ENCODE results near the gene PTCH2.
"Not testable (repeated sequence)": the region's sequence is repeated elsewhere in the genome, so short reads cannot be mapped to it uniquely, and the experiment has no call there.

PTCH2 gene

DNA sequence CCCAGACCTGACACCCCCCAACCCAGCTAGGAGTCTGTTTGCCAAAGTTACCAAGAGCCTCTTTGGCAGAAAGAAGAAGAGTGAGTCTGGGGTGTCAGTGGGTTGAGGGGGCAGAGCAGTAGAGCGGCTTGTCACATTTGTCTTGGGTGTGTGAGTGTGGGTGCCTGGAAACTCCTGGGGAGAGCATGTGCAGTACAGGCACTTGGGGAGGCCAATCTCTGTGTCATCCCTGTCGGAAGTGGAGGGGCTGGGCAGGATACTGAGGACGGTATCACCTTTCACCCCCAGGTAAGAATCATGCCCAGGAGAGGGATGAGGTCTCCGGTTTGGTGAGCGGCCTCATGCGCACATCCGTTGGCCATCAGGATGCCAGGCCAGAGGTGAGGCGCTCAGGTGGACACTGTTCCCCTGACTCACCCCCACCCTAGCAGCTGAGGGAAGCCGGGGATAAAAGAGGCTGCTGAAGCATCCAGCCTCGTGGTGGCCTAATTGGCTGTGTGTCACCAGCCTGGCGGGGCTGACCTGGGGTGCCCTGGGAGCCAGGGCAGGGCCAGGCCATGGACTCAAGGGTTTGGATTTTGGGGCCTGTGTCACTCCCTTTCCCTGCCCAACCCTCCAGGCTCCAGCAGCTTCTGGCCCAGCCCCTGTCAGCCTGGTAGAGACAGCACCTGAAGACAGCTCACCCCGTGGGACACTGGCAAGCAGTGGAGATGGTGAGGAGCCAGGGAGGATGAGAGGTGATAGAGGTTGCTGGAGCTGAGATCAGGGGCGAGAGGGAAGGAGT is 39.5 kb downstream of the PTCH2 start:
- H3K27me3 Mint-ChIP-seq = no peaks in the 10 kb centered on the region
- peak overlapping the region; percentile 97 for H3K4me3 Mint-ChIP-seq
- H3K9me3 Mint-ChIP-seq (ENCODE audit: low read depth) = no peaks in the 10 kb centered on the region

DNA sequence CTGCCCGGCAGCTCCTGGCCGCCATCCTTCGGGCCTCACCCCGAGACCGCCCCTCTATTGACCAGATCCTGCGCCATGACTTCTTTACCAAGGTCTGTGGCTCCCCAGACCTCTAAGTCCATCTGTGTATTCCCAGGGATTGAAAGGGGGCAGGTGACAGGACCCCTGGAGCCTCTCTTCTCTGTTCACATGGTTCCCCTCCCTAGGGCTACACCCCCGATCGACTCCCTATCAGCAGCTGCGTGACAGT is 40.1 kb downstream of the PTCH2 start:
- Mint-ChIP-seq H3K36me3 (peaks cover 14% of the 10 kb centered on the region), H3K4me3 (peak overlapping the region; percentile 97)

More for the DNA sequence above, 39.5 kb downstream of the PTCH2 start:
- Mint-ChIP-seq H3K27ac (peak overlapping the region; percentile 90), H3K4me1 (ENCODE audit: low read depth) (peaks cover 58% of the 10 kb centered on the region), H3K36me3 (peaks cover 14% of the 10 kb centered on the region)

DNA sequence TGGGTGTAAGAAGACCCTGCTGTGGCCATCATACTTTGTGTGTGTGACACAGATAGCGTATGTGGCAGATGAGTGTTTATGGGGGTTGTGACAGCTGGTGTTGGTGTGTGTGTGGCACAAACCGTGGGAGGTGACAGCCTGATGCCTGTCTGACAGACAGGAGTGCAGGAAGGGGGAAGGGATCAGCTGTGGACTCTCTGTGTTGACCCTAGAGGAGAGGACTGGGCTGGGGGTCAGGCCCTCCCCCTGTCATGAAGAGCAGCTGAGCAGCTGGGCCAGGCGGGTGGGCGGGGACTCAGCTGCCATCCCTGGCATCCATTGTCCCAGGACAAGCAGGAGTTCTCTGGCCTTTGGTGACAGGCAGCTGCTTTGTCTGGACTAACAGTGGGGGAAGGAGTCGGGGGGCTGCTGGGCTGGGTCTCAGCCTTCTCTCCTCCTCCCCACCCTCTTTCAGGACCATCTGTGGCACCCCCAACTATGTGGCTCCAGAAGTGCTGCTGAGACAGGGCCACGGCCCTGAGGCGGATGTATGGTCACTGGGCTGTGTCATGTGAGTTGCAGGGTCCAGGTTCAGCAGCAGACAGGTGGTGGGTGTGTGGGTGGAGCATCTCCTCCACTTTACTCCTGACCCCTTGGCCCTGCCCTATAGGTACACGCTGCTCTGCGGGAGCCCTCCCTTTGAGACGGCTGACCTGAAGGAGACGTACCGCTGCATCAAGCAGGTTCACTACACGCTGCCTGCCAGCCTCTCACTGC is 40.6 kb downstream of the PTCH2 start:
- no peaks in the 10 kb centered on the region for H3K27me3 Mint-ChIP-seq
- H3K9me3 Mint-ChIP-seq (ENCODE audit: low read depth) = no peaks in the 10 kb centered on the region
- peaks cover 14% of the 10 kb centered on the region for H3K36me3 Mint-ChIP-seq
- H3K27ac Mint-ChIP-seq = peak overlapping the region; percentile 88
- H3K4me3 Mint-ChIP-seq = peak overlapping the region; percentile 97
- H3K4me1 Mint-ChIP-seq (ENCODE audit: low read depth) = peaks cover 49% of the 10 kb centered on the region

More for the DNA sequence above, 40.1 kb downstream of the PTCH2 start:
- Mint-ChIP-seq H3K27me3 (no peaks in the 10 kb centered on the region), H3K9me3 (ENCODE audit: low read depth) (no peaks in the 10 kb centered on the region), H3K4me1 (ENCODE audit: low read depth) (peaks cover 54% of the 10 kb centered on the region), H3K27ac (peak overlapping the region; percentile 81)

DNA sequence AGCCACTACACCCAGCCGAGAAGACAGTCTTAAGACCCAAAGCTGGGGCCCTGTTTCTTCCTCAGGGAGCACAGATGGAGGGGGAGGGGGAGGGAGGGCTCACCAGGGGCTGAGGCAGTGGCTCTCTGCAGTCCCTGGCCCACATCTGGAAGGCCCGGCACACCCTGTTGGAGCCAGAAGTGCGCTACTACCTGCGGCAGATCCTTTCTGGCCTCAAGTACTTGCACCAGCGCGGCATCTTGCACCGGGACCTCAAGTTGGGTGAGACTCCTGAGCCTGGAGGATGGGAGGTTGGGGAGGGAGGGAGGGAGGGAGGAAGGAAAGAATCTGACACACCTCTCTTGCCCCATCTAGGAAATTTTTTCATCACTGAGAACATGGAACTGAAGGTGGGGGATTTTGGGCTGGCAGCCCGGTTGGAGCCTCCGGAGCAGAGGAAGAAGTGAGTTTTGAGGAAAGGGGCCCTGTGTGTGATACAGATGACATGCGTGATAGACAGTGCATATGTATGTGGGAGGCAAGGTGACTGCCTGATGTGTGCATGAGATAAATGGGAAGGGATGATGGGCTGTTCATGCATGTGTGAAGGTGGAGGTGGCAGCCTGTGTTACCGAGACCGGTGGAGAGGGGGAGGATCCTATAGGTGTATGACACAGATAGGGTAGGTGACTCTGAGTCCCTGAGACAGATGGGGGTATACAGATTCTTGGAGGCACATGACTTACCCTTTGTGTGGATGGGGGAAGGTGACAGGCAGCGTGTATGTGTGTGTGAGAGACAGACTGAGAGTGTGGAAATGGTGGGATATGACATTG is 41.4 kb downstream of the PTCH2 start:
- peaks cover 14% of the 10 kb centered on the region for H3K36me3 Mint-ChIP-seq
- no peaks in the 10 kb centered on the region for H3K9me3 Mint-ChIP-seq (ENCODE audit: low read depth)
- H3K4me3 Mint-ChIP-seq = peak overlapping the region; percentile 97
- H3K27ac Mint-ChIP-seq = peak overlapping the region; percentile 88
- peaks cover 41% of the 10 kb centered on the region for H3K4me1 Mint-ChIP-seq (ENCODE audit: low read depth)
- H3K27me3 Mint-ChIP-seq = no peaks in the 10 kb centered on the region

DNA sequence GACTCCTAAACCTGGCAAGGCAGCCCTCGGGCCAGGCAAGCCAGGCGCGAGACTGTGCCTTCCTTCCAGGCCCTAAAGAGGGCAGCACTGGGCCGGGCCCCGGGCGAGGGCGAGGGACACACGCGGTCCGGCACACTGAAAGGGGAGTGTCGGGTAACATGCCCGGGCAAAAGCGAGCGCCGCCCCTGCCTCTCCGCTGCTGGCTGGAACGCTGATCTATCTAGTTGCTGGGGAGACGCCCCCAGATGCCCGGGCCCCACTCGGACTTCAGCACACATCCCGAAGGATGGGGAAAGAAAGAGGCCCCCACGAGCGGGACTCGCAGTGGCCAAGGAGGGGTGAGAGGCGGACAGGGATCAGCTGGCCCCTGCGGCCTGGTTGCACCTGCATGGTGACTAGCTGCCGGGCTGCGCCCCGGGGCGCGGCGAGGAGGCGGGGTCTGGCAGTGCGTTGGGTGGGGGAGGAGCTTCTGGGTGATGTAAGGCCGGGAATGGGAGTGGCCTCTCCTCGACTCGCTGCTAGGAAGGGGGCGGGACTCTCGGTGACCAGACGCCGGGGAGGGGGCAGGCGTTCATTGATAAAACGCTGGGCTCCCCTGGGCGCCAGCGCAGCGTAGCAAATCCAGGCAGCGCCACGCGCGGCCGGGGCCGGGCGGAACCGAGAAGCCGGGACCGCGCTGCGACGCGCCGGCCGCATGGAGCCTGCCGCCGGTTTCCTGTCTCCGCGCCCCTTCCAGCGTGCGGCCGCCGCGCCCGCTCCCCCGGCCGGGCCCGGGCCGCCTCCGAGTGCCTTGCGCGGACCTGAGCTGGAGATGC is 43.1 kb downstream of the PTCH2 start, which contains the start of gene PLK3:
Gene PLK3 (plus strand): TSS at position 608 of the 815 bp plus-strand sequence. CDS start 87 bp downstream, at position 695.
- Mint-ChIP-seq H3K27ac (peak within 1 kb of the TSS; percentile 99), H3K4me3 (peak within 1 kb of the TSS; percentile 97), H3K4me1 (ENCODE audit: low read depth) (peaks cover 29% of the 10 kb centered on the region), H3K27me3 (no peaks in the 10 kb centered on the region), H3K9me3 (ENCODE audit: low read depth) (no peaks in the 10 kb centered on the region), H3K36me3 (peaks cover 12% of the 10 kb centered on the region)

DNA sequence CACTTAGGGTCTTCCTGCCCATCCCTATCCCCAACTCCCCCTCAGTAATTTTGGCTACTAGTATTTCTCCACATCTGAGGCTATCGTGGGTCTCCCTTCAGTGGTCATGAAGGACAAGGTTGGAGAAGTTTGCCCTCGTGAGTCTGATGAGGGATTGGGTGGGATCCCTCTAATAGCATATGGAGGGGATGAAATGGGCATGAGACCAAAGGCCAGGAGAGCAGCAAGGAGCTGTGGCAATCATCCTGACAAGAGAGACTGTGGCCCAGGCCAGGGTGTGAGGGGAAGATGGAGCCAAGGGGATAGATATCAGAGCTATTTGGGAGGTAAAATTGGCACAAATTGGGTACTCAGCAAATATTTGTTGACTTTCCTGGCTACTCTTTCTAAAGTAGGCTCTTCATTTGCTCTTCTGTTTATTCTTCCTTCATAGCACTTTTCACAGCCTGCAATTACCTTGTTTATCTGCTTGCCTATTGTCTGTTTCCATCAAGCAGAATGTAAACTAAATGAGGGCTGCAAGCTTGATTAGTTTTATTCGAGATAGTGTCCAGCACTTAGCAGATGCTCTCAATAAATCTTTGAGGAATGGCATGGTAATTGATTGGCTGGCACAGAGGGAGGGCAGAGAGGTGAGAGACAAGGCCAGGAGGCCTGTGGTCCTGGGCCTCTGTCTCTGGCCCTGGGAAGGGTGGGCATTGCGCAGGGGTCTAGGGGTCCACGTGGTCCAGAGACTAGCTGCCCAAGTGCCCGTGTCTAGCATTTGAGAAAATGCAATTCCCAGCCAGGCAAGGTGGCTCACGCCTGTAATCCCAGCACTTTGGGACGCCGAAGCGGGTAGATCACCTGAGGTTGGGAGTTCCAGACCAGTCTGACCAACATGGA is 44.3 kb downstream of the PTCH2 start:
- H3K36me3 Mint-ChIP-seq = peaks cover 12% of the 10 kb centered on the region
- H3K4me1 Mint-ChIP-seq (ENCODE audit: low read depth) = peaks cover 23% of the 10 kb centered on the region
- peak overlapping the region; percentile 94 for H3K4me3 Mint-ChIP-seq
- peak overlapping the region; percentile 99 for H3K27ac Mint-ChIP-seq
- no peaks in the 10 kb centered on the region for H3K27me3 Mint-ChIP-seq
- H3K9me3 Mint-ChIP-seq (ENCODE audit: low read depth) = no peaks in the 10 kb centered on the region

DNA sequence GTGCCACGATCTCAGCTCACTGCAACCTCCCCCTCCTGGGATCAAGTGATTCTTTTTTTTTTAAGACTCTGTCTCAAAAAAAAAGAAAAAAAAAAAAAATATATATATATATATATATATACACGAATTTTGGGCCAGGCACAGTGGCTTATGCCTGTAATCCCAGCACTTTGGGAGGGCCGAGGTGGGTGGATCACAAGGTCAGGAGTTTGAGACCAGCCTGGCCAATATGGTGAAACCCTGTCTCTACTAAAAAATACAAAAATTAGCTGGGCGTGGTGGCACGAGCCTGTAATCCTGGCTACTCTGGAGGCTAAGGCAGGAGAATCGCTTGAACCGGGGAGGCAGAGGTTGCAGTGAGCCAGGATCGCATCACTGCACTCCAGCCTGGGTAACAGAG is 45.2 kb downstream of the PTCH2 start:
- H3K4me1 Mint-ChIP-seq (ENCODE audit: low read depth) = peaks cover 16% of the 10 kb centered on the region
- H3K4me3 Mint-ChIP-seq; H3K9me3 Mint-ChIP-seq (ENCODE audit: low read depth); H3K36me3 Mint-ChIP-seq; H3K27ac Mint-ChIP-seq; H3K27me3 Mint-ChIP-seq: not testable (repeated sequence)

DNA sequence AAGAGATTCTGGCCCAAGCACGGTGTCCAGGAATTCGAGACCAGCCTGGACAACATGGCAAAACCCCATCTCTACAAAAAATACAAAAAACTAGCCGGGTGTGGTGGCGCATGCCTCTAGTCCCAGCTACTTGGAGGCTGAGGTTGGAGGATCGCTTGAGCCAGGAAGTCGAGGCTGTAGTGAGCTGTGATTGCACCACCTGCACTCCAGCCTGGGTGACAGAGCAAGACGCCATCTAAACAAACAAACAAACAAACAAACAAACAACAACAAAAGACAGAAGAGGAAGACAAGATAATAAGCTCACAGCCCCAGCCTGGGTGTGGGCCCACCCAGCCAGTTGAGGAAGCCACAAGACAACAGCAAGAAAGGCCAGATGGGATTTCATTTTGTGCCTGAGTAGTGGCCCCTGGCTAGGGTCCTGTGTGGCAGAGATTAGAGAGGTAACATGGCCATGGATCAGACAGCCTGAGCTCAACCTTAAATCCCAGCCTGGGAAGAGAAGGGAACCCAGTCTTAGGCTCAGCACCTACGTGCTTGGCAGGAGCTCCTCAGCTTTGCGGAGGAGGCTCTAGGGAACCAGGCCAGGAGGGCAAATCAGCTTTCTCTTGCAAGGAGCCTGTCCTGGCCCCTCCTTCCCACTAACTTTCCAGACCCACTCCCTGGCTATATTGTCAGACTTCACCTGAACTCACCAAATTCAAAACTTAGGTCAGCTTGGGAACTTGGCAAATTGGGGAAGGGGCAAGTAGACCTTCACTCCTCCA is 50.1 kb downstream of the PTCH2 start:
- no peak overlapping the region for H3K4me3 Mint-ChIP-seq
- H3K27ac Mint-ChIP-seq = no peak overlapping the region
- no peaks in the 10 kb centered on the region for H3K4me1 Mint-ChIP-seq (ENCODE audit: low read depth)
- no peaks in the 10 kb centered on the region for H3K9me3 Mint-ChIP-seq (ENCODE audit: low read depth)
- no peaks in the 10 kb centered on the region for H3K36me3 Mint-ChIP-seq
- H3K27me3 Mint-ChIP-seq = no peaks in the 10 kb centered on the region

DNA sequence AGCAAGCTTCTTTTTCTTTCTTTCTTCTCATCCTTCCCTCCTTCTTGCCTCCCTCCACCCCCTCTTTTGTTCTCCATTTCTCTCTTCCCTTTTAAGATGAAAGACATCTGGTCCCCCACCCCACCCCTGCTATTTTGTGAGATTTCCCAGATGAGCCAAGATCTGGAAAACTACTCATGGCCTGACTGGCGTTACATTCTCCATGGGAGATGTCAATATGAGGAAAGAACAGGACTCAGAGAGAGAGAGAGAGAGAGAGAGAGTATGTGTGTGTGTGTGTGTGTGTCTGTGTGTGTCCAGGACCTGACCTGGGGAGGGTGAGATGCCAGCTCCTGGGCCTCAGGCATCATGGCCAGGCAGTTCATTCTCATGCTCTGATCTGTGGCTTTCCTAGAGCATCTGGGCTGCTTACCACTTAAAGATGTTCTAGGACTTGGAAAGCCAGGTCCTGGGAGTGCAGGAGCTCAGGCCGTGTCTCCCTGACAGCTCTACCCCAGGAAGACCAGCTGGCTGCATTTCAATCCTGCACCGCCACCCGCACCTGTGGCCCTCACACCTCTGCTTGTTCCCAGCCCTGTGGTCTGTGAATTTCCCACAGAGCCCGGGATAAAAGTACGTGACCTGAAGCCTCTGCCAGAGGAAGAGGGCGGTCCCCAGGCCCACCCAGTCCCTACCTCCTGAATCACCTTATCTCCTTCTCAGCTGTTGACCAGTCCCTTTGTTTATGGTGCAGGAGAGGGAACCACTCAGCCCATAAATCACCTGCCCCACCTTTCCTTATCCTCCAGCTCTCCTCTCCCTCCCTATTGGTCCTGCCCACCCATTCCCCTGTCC is 51.9 kb downstream of the PTCH2 start:
- H3K27me3 Mint-ChIP-seq = no peaks in the 10 kb centered on the region

DNA sequence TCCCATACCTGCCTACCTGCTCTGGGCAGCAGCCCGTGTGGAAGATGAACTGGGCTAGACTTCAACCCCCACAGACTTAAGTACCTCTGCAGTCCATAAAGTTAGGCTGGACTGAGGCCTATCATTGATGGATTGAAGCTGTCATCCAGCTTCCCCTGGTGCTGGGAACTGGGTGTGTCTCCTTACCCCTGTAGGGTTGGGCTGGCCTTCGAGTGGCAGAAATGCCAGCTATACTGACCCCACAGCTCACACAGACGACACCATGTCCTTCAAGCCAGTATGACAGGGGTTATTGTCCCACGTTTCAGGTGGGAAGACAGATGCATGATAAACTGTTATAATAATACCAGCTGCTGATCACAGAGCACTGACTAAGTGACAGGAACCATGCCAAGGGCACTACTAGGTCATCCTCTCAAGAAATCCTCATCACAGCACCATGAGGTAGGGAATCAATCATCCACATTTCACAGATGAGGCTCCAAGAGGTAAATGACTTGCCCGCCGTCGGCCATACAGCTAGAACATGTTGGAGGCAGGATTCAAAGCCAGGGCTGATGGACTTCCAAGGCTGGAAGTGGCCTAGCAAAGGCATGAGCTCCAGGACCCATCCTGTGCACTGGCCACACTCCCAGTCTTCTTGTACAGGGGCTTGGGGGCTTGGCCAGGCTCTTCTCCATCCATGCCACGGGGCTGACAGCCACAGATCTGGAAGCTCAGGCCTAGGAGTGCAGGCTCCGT is 54.8 kb downstream of the PTCH2 start, which contains the start of gene BEST4:
Gene BEST4 (minus strand): TSS at position 51 of the 741 bp plus-strand sequence. CDS start 465 bp downstream, outside the sequence.
- Mint-ChIP-seq H3K27ac (no peak within 1 kb of the TSS), H3K36me3 (no peaks in the 10 kb centered on the region), H3K4me3 (no peak within 1 kb of the TSS), H3K9me3 (ENCODE audit: low read depth) (no peaks in the 10 kb centered on the region), H3K4me1 (ENCODE audit: low read depth) (peaks cover 27% of the 10 kb centered on the region), H3K27me3 (no peaks in the 10 kb centered on the region)

More for the DNA sequence above, 51.9 kb downstream of the PTCH2 start:
- H3K4me3 Mint-ChIP-seq = no peak overlapping the region
- no peaks in the 10 kb centered on the region for H3K9me3 Mint-ChIP-seq (ENCODE audit: low read depth)
- peaks cover 5% of the 10 kb centered on the region for H3K4me1 Mint-ChIP-seq (ENCODE audit: low read depth)
- H3K27ac Mint-ChIP-seq = no peak overlapping the region
- no peaks in the 10 kb centered on the region for H3K36me3 Mint-ChIP-seq

DNA sequence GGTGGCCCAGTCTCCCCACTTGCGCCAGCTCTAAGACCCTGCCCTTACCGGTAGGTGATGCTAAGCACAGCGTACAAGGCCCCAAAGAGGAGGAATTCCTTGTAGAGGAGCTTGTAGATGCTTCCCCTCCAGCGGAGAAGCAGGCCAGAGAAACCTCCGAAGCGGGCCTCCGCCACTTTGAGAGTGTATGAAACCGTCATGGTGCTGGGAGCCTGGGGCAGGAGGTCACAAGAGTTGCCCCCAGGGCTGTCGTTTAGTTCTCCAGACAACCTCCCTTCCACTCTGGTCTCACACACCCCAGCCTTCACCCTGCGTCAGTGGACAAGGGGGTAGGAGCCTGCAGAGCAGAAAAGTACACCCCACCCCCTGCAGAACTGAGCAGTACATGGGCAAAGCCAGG is 55.5 kb downstream of the PTCH2 start:
- Mint-ChIP-seq H3K27ac (no peak overlapping the region), H3K9me3 (ENCODE audit: low read depth) (no peaks in the 10 kb centered on the region)

More for the DNA sequence above, 55.5 kb downstream of the PTCH2 start:
- no peaks in the 10 kb centered on the region for H3K27me3 Mint-ChIP-seq
- no peak overlapping the region for H3K4me3 Mint-ChIP-seq
- H3K4me1 Mint-ChIP-seq (ENCODE audit: low read depth) = peaks cover 29% of the 10 kb centered on the region
- no peaks in the 10 kb centered on the region for H3K36me3 Mint-ChIP-seq
